Stimulated activated CD8-positive, alpha-beta memory T cell treated with anti-CD3 and anti-CD28 coated beads, Interleukin-4, amount 100 ng/mL, for 24 hours (primary cell): ENCODE results near the gene FGF11.
A peak's percentile ranks its signal among the peaks of the same experiment; 100 is the strongest.
"Not testable (repeated sequence)": the region's sequence is repeated elsewhere in the genome, so short reads cannot be mapped to it uniquely, and the experiment has no call there.

ENCODE experiments used
- DNase-seq: peaks from one replicate; pipeline ENCODE4 v3.0.0-alpha.2; 2020; ENCODE audit warnings: low read depth

Gene FGF11

GRCh38 chr17:7479213-7480088, 40.1 kb downstream of the FGF11 start, which contains the start of gene ZBTB4:
TSS of gene ZBTB4 (minus strand) at chr17:7479631. CDS start at chr17:7466801, 12,830 bp downstream.
- DNase-seq: peak; percentile 40

- no peak for DNase-seq
Observed at GRCh38 chr17:7480089-7480384, 40.7 kb downstream of the FGF11 start.

- not testable (repeated sequence) for DNase-seq
Observed at GRCh38 chr17:7481275-7481674, 42.0 kb downstream of the FGF11 start, which contains the start of gene SLC35G6. TSS of gene SLC35G6 (plus strand) at chr17:7481446. CDS start at chr17:7481517, 71 bp downstream.

- DNase-seq: not testable (repeated sequence)
Observed at GRCh38 chr17:7481842-7482741, 42.8 kb downstream of the FGF11 start.

GRCh38 chr17:7482742-7483088, 43.4 kb downstream of the FGF11 start:
- DNase-seq: not testable (repeated sequence)

- peak; percentile 92 for DNase-seq
Observed at GRCh38 chr17:7483255-7484066, 44.1 kb downstream of the FGF11 start.

GRCh38 chr17:7484067-7484918, 45.0 kb downstream of the FGF11 start, which contains the start of gene POLR2A:
TSS of gene POLR2A (plus strand) at chr17:7484366.
- peak; percentile 96 for DNase-seq

- DNase-seq: no peak
Observed at GRCh38 chr17:7484919-7485377, 45.6 kb downstream of the FGF11 start.

- DNase-seq: no peak
Observed at GRCh38 chr17:7486181-7486580, 46.9 kb downstream of the FGF11 start.

- DNase-seq: no peak
Observed at GRCh38 chr17:7490144-7490543, 50.8 kb downstream of the FGF11 start.

- DNase-seq: no peak
Observed at GRCh38 chr17:7491583-7491982, 52.3 kb downstream of the FGF11 start.

GRCh38 chr17:7493941-7494340, 54.6 kb downstream of the FGF11 start:
- DNase-seq: no peak
